ENCODE measurements around the gene PBX3. TPM values are rescaled to one million over a fixed set of nuclear protein-coding genes. Genes with fewer than 3 reads are reported as not detected.

The PBX3 gene
- total and polyA plus RNA-seq, 2 donors (not counting 1 experiment from before 2014, with no cell fraction given): 35.8 to 51.8 TPM

- Histone ChIP-seq H2AFZ (ENCODE audit: low read length) (no peak overlapping the region), H4K20me1 (ENCODE audit: control insufficient read depth, extremely low read depth, insufficient read depth, low read length) (no peaks in the 10 kb centered on the region), H3K36me3 (ENCODE audit: control insufficient read depth, insufficient read depth, low read length) (no peaks in the 10 kb centered on the region), H3K27me3 (ENCODE audit: control insufficient read depth, insufficient read depth, low read length) (no peaks in the 10 kb centered on the region), H3K27ac (ENCODE audit: insufficient read depth, low read length) (no peak overlapping the region), H3K79me2 (ENCODE audit: control insufficient read depth, insufficient read depth, low read length) (peaks cover 14% of the 10 kb centered on the region), H3K4me1 (ENCODE audit: control insufficient read depth, extremely low read depth, insufficient read depth, low read length) (no peaks in the 10 kb centered on the region), H3K4me2 (ENCODE audit: extremely low read depth, insufficient read depth, low read length) (no peak overlapping the region), H3K4me3 (replicated peaks in 1 of 4; ENCODE audit: control extremely low read depth in 1 of 4, insufficient read depth in 1 of 4, low read depth in 3 of 4, low read length in 4 of 4) (no peak overlapping the region), H3K9me3 (ENCODE audit: control insufficient read depth, insufficient read depth, low read depth, low read length) (no peaks in the 10 kb centered on the region), H3K9ac (ENCODE audit: insufficient read depth, low read length) (no peak overlapping the region)
- TF ChIP-seq EZH2 (IDR thresholded peaks at IDR 0.05; ENCODE audit: low read length, missing control alignments) (no peak), CTCF (conservative IDR thresholded peaks at IDR 0.05 in 1 of 2, IDR thresholded peaks at IDR 0.05 in 1 of 2; ENCODE audit: low read depth in 1 of 2, low read length in 2 of 2) (no peak)
- DNase-seq (ENCODE audit: low read depth in 2 of 2): no peak
Measured at GRCh38 chr9:125867751-125868415, 120.7 kb downstream of the PBX3 start.

- H4K20me1 ChIP-seq (ENCODE audit: control insufficient read depth, extremely low read depth, insufficient read depth, low read length): no peaks in the 10 kb centered on the region
- H3K4me1 ChIP-seq (ENCODE audit: control insufficient read depth, extremely low read depth, insufficient read depth, low read length): peaks cover 3% of the 10 kb centered on the region
- H3K27ac ChIP-seq (ENCODE audit: insufficient read depth, low read length): no peak overlapping the region
- DNase-seq (ENCODE audit: low read depth in 2 of 2): peak in 1 of 2 donors; percentile 49
- H3K9me3 ChIP-seq (ENCODE audit: control insufficient read depth, insufficient read depth, low read depth, low read length): no peaks in the 10 kb centered on the region
- no peak overlapping the region for H3K4me3 ChIP-seq (replicated peaks in 1 of 4; ENCODE audit: control extremely low read depth in 1 of 4, insufficient read depth in 1 of 4, low read depth in 3 of 4, low read length in 4 of 4)
- no peak overlapping the region for H3K9ac ChIP-seq (ENCODE audit: insufficient read depth, low read length)
- peaks cover 23% of the 10 kb centered on the region for H3K79me2 ChIP-seq (ENCODE audit: control insufficient read depth, insufficient read depth, low read length)
- TF ChIP-seq EZH2 (IDR thresholded peaks at IDR 0.05; ENCODE audit: low read length, missing control alignments) (no peak), CTCF (conservative IDR thresholded peaks at IDR 0.05 in 1 of 2, IDR thresholded peaks at IDR 0.05 in 1 of 2; ENCODE audit: low read depth in 1 of 2, low read length in 2 of 2) (no peak)
- H2AFZ ChIP-seq (ENCODE audit: low read length): no peak overlapping the region
- no peaks in the 10 kb centered on the region for H3K27me3 ChIP-seq (ENCODE audit: control insufficient read depth, insufficient read depth, low read length)
- no peaks in the 10 kb centered on the region for H3K36me3 ChIP-seq (ENCODE audit: control insufficient read depth, insufficient read depth, low read length)
- H3K4me2 ChIP-seq (ENCODE audit: extremely low read depth, insufficient read depth, low read length): no peak overlapping the region
Measured at GRCh38 chr9:125878164-125878631, 131.0 kb downstream of the PBX3 start.

GRCh38 chr9:125881042-125881441, 133.9 kb downstream of the PBX3 start:
- Histone ChIP-seq H3K4me1 (ENCODE audit: control insufficient read depth, extremely low read depth, insufficient read depth, low read length) (peaks cover 3% of the 10 kb centered on the region), H3K9ac (ENCODE audit: insufficient read depth, low read length) (no peak overlapping the region), H3K36me3 (ENCODE audit: control insufficient read depth, insufficient read depth, low read length) (no peaks in the 10 kb centered on the region), H4K20me1 (ENCODE audit: control insufficient read depth, extremely low read depth, insufficient read depth, low read length) (no peaks in the 10 kb centered on the region), H2AFZ (ENCODE audit: low read length) (no peak overlapping the region), H3K4me3 (replicated peaks in 1 of 4; ENCODE audit: control extremely low read depth in 1 of 4, insufficient read depth in 1 of 4, low read depth in 3 of 4, low read length in 4 of 4) (no peak overlapping the region), H3K27ac (ENCODE audit: insufficient read depth, low read length) (no peak overlapping the region), H3K79me2 (ENCODE audit: control insufficient read depth, insufficient read depth, low read length) (peaks cover 38% of the 10 kb centered on the region), H3K4me2 (ENCODE audit: extremely low read depth, insufficient read depth, low read length) (no peak overlapping the region), H3K27me3 (ENCODE audit: control insufficient read depth, insufficient read depth, low read length) (no peaks in the 10 kb centered on the region), H3K9me3 (ENCODE audit: control insufficient read depth, insufficient read depth, low read depth, low read length) (no peaks in the 10 kb centered on the region)
- DNase-seq (ENCODE audit: low read depth in 2 of 2): no peak
- TF ChIP-seq CTCF (conservative IDR thresholded peaks at IDR 0.05 in 1 of 2, IDR thresholded peaks at IDR 0.05 in 1 of 2; ENCODE audit: low read depth in 1 of 2, low read length in 2 of 2) (no peak), EZH2 (IDR thresholded peaks at IDR 0.05; ENCODE audit: low read length, missing control alignments) (no peak)
